Type B pancreatic cell (in vitro differentiated cells): ENCODE data around the gene PDAP1. TPM values are rescaled to one million over a fixed set of nuclear protein-coding genes. Genes with fewer than 3 reads are reported as not detected.
"Not testable (repeated sequence)": the region's sequence is repeated elsewhere in the genome, so short reads cannot be mapped to it uniquely, and the experiment has no call there.

Experiments
- DNase-seq: peaks from one replicate; pipeline ENCODE4 v3.0.0; 2021; ENCODE audit warnings: mixed read lengths; ENCODE audit not compliant: unreplicated experiment; ENCODE audit errors: extremely low spot score
- H3K27ac Mint-ChIP-seq: 2 replicates; pipeline ENCODE4 v1.8.0; 2021; ENCODE audit warnings: mild to moderate bottlenecking, mixed read lengths
- H3K27me3 Mint-ChIP-seq: 2 replicates; pipeline ENCODE4 v1.8.0; 2021; ENCODE audit warnings: mixed read lengths
- H3K36me3 Mint-ChIP-seq: 2 replicates; pipeline ENCODE4 v1.8.0; 2021; ENCODE audit warnings: mixed read lengths
- H3K4me1 Mint-ChIP-seq: one replicate; pipeline ENCODE4 v1.8.0; 2021; ENCODE audit warnings: mixed read lengths; ENCODE audit not compliant: unreplicated experiment
- H3K4me3 Mint-ChIP-seq: 2 replicates; pipeline ENCODE4 v1.8.0; 2021; ENCODE audit warnings: mild to moderate bottlenecking, mixed read lengths
- H3K9me3 Mint-ChIP-seq: 2 replicates; pipeline ENCODE4 v1.8.0; 2021; ENCODE audit warnings: mixed read lengths
- total RNA-seq: library from RNA; stranded (reverse); gene quantifications from 2 replicates; pipeline ENCODE4 v1.2.1, GENCODE V29; 2021; ENCODE audit warnings: low replicate concordance
- TF ChIP-seq, protein P1 (sequence below): fragments of 200-600 bp; sonication (generic); conservative IDR thresholded peaks from 2 replicates; pipeline ENCODE4 v1.5.0; 2021; ENCODE audit warnings: antibody characterized with exemption, mild to moderate bottlenecking

Gene PDAP1
- total RNA-seq, 1 donor from 2014 or later = 112 TPM

DNA sequence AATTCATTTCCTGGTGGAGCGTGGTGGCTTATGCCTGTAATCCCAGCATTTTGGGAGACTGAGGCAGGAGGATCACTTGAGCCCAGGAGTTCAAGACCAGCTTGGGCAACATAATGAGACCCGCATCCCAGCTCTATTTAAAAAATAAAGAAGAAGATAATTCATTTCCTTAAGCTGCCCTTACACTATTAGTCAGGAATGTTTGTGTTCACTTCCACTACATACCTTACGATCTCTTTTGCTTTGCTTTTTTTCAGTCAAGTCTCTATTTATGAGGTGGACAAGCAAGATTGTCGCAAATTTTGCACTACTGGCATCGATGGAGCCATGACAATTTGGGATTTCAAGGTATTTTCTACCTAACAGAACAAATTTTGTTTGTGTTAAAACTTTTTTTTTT is 45.1 kb downstream of the PDAP1 start:
- peaks cover 5% of the 10 kb centered on the region for H3K4me1 Mint-ChIP-seq
- H3K4me3 Mint-ChIP-seq = no peak overlapping the region
- TF ChIP-seq, protein P1, sequence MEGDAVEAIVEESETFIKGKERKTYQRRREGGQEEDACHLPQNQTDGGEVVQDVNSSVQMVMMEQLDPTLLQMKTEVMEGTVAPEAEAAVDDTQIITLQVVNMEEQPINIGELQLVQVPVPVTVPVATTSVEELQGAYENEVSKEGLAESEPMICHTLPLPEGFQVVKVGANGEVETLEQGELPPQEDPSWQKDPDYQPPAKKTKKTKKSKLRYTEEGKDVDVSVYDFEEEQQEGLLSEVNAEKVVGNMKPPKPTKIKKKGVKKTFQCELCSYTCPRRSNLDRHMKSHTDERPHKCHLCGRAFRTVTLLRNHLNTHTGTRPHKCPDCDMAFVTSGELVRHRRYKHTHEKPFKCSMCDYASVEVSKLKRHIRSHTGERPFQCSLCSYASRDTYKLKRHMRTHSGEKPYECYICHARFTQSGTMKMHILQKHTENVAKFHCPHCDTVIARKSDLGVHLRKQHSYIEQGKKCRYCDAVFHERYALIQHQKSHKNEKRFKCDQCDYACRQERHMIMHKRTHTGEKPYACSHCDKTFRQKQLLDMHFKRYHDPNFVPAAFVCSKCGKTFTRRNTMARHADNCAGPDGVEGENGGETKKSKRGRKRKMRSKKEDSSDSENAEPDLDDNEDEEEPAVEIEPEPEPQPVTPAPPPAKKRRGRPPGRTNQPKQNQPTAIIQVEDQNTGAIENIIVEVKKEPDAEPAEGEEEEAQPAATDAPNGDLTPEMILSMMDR = no peak
- DNase-seq = no peak
- H3K27ac Mint-ChIP-seq = peak overlapping the region; percentile 59
- no peaks in the 10 kb centered on the region for H3K27me3 Mint-ChIP-seq
- peaks cover 30% of the 10 kb centered on the region for H3K36me3 Mint-ChIP-seq
- H3K9me3 Mint-ChIP-seq = no peaks in the 10 kb centered on the region

DNA sequence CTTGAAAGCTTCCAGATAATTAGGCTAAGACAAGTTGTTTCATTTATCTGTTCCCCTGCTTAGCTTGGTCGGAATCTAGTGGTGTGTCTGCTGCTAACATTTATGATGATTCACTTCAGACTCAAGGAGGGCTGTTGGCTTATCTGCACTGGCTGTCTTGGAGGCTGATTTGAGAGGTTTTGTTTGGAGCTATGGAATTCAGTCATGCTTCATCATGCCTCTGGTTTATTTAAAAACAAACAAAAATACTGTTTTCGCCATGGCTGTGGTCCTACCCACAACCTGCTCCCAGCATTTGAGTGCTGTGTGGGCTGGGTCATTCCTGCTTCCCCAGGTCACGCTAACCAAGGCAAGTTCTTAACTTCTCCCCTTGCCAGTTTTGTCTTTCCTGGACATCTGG is 45.6 kb downstream of the PDAP1 start:
- peak overlapping the region; percentile 59 for H3K27ac Mint-ChIP-seq
- TF ChIP-seq, protein P1 = no peak
- H3K27me3 Mint-ChIP-seq = no peaks in the 10 kb centered on the region
- DNase-seq = no peak
- H3K36me3 Mint-ChIP-seq = peaks cover 35% of the 10 kb centered on the region
- H3K9me3 Mint-ChIP-seq = no peaks in the 10 kb centered on the region
- H3K4me3 Mint-ChIP-seq = no peak overlapping the region
- peaks cover 5% of the 10 kb centered on the region for H3K4me1 Mint-ChIP-seq

DNA sequence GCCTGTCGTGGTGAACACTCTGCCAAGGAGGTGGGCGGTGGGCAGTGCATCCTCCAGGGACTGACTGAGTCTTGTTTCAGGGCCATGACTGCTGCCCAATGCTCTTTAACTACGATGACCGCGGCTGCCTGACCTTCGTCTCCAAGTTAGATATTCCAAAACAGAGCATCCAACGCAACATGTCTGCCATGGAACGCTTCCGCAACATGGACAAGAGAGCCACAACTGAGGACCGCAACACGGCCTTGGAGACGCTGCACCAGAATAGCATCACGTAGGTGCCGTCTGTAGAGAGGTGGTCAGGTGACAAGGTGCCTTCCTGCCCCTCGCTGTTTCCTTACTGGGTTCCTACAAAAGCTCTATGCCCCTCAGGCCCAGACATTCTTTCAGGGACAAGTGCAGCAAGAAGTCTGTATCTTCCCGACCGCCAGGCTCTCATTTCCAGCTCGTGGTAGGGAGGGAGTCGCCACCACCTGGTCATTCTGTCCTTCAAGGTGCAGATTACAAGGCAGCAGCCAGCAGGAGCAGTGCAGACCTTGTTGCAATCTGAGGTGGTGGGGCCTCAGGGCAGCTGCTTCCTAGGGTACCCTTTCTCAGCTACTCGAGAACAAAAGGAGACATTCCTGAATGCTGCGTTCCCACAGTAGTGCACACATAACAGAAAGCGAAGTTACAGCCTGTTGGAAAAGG is 48.8 kb downstream of the PDAP1 start:
- no peak for DNase-seq
- Mint-ChIP-seq H3K27me3 (no peaks in the 10 kb centered on the region), H3K9me3 (no peaks in the 10 kb centered on the region), H3K4me3 (no peak overlapping the region), H3K36me3 (peaks cover 30% of the 10 kb centered on the region), H3K27ac (no peak overlapping the region), H3K4me1 (no peaks in the 10 kb centered on the region)
- TF ChIP-seq, protein P1 = no peak

DNA sequence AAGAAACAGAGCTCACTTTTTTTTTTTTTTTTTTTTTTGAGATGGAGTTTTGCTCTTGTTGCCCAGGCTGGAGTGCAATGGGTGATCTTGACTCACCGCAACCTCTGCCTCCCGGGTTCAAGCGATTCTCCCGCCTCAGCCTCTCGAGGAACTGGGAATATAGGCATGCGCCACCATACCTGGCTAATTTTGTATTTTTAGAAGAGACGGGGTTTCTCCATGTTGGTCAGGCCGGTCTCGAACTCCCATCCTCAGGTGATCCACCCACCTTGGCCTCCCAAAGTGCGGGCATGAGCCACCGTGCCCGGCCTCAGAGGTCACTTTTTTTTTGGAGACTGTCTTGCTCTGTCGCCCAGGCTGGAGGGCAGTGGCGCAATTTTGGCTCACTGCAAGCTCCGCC is 49.9 kb downstream of the PDAP1 start:
- not testable (repeated sequence) for H3K4me1 Mint-ChIP-seq, H3K27me3 Mint-ChIP-seq, H3K4me3 Mint-ChIP-seq

DNA sequence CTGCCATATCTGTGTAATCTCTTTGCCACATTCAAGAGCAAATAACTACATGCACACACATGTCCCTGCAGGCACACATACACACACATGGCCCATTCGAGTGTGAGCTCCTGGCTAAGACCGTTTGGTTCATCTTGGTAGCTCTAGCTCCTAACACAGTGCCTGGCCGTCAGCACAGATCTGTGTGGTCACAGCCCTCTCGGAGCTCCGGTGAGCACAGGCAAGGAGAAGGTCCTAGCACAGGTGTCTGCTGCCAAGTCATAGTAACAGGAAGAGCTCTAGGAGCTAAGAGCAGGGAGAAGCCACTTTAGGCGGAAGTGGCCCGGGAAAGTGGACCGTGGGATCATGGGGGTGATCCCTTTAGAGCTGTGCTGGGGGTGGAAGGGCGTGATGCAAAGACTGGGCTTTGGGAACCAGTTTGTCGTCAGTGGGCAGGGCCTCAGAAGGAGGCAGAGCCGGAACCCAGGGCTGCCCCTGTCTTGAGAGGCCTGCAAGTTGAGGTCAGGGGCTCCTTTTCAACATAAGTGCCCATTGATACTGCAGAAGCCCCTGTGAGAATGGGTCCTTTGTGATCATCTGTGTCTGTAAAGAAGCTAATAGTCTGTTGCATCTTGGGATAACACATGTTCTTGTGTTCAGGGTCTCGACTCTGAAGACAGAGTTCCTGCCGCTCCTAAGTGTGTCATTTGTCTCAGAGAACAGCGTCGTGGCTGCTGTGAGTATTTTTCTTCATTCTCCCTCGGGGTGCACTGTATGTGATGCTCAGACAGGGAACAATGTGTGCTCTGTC is 50.5 kb downstream of the PDAP1 start:
- Mint-ChIP-seq H3K4me3 (no peak overlapping the region), H3K9me3 (no peaks in the 10 kb centered on the region), H3K27me3 (no peaks in the 10 kb centered on the region), H3K4me1 (no peaks in the 10 kb centered on the region), H3K27ac (peak overlapping the region; percentile 27), H3K36me3 (peaks cover 24% of the 10 kb centered on the region)
- TF ChIP-seq, protein P1 = no peak
- DNase-seq = no peak

More for the DNA sequence above, 49.9 kb downstream of the PDAP1 start:
- H3K27ac Mint-ChIP-seq, H3K9me3 Mint-ChIP-seq, DNase-seq: not testable (repeated sequence)
- peaks cover 30% of the 10 kb centered on the region for H3K36me3 Mint-ChIP-seq

DNA sequence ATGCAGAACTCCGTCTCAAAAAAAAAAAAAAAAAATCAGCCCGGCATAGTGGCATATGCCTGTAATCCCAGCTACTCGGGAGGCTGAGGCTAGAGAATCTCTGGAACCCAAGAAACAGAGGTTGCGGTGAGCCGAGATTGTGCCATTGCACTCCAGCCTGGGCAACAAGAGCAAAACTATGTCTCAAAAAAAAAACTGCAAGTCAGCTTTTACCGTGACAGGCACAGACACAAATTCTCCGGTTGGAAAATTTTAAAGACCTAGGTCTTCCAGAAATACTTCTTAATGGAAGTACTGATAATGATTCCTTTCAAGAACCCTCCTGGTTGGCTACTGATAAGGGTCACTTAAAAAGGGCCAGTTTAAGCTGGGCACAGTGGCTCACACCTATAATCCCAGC is 53.3 kb downstream of the PDAP1 start:
- Mint-ChIP-seq H3K9me3 (no peaks in the 10 kb centered on the region), H3K4me3 (no peak overlapping the region), H3K4me1 (no peaks in the 10 kb centered on the region), H3K36me3 (peaks cover 28% of the 10 kb centered on the region), H3K27ac (no peak overlapping the region), H3K27me3 (no peaks in the 10 kb centered on the region)
- no peak for DNase-seq
- TF ChIP-seq, protein P1 = no peak
